WTC11 (cell line): ENCODE results near the gene WDR33.

Experiments
- CREB1 ChIP-seq: sonication (generic); formaldehyde crosslinking; IDR thresholded peaks from 2 replicates; pipeline ENCODE4 v1.8.0; 2023; ENCODE audit warnings: mild to moderate bottlenecking, missing genetic modification reagents
- TF ChIP-seq, protein P1 (sequence below): sonication (generic); formaldehyde crosslinking; IDR thresholded peaks from 2 replicates; pipeline ENCODE4 v1.8.1; 2022; ENCODE audit warnings: low read depth, mild to moderate bottlenecking, moderate library complexity, missing genetic modification reagents, borderline replicate concordance
- TF ChIP-seq, protein P2 (sequence below): fragments of 200-600 bp; IDR thresholded peaks from 2 replicates; pipeline ENCODE4 v1.8.0; 2022; ENCODE audit warnings: antibody characterized with exemption
- TF ChIP-seq, protein P3 (sequence below): sonication (generic); formaldehyde crosslinking; IDR thresholded peaks from 2 replicates; pipeline ENCODE4 v1.8.0; 2022; ENCODE audit warnings: mild to moderate bottlenecking, missing genetic modification reagents

DNA sequence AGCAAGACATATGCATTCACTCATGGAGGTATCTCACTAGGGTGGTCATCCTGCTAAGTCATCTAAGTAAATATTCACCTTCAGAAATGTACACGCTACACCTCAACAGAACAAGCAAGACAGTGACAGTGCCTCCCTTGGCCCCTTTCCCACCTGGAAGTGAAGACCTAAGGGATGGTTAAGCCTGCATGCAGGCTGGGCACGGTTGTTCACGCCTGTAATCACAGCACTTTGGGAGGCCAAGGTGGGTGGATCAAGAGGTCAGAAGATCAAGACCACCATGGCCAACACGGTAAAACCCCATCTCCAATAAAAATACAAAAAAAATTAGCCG lies 140.0 kb downstream of the WDR33 start:
- no peak for TF ChIP-seq CREB1 (CRISPR knock-in tag)
- TF ChIP-seq, protein P1, sequence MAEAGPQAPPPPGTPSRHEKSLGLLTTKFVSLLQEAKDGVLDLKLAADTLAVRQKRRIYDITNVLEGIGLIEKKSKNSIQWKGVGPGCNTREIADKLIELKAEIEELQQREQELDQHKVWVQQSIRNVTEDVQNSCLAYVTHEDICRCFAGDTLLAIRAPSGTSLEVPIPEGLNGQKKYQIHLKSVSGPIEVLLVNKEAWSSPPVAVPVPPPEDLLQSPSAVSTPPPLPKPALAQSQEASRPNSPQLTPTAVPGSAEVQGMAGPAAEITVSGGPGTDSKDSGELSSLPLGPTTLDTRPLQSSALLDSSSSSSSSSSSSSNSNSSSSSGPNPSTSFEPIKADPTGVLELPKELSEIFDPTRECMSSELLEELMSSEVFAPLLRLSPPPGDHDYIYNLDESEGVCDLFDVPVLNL (CRISPR knock-in tag), result no peak
- TF ChIP-seq, protein P2, sequence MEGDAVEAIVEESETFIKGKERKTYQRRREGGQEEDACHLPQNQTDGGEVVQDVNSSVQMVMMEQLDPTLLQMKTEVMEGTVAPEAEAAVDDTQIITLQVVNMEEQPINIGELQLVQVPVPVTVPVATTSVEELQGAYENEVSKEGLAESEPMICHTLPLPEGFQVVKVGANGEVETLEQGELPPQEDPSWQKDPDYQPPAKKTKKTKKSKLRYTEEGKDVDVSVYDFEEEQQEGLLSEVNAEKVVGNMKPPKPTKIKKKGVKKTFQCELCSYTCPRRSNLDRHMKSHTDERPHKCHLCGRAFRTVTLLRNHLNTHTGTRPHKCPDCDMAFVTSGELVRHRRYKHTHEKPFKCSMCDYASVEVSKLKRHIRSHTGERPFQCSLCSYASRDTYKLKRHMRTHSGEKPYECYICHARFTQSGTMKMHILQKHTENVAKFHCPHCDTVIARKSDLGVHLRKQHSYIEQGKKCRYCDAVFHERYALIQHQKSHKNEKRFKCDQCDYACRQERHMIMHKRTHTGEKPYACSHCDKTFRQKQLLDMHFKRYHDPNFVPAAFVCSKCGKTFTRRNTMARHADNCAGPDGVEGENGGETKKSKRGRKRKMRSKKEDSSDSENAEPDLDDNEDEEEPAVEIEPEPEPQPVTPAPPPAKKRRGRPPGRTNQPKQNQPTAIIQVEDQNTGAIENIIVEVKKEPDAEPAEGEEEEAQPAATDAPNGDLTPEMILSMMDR, result no peak
- TF ChIP-seq, protein P3, sequence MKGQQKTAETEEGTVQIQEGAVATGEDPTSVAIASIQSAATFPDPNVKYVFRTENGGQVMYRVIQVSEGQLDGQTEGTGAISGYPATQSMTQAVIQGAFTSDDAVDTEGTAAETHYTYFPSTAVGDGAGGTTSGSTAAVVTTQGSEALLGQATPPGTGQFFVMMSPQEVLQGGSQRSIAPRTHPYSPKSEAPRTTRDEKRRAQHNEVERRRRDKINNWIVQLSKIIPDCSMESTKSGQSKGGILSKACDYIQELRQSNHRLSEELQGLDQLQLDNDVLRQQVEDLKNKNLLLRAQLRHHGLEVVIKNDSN, result no peak
